ENCODE measurements around the gene VEZT. TPM values are rescaled to one million over a fixed set of nuclear protein-coding genes. Genes with fewer than 3 reads are reported as not detected.

The VEZT gene
- total and polyA plus RNA-seq, 9 of the 15 experiments (the other 6 are each of a cell fraction or from before 2014, with no cell fraction given) = 16.1 to 61.5 (median 32.6) TPM

GRCh38 chr12:95181103-95181502, 36.5 kb upstream of the VEZT start (continued):
- TF ChIP-seq NONO (IDR thresholded peaks at IDR 0.05; ENCODE audit: low read depth in 2 of 2, low read length in 1 of 2) (no peak), ATF1 (CRISPR knock-in tag; IDR thresholded peaks at IDR 0.05) (no peak), ATF1 (tag; IDR thresholded peaks at IDR 0.05) (peak; percentile 83), ZBTB26 (CRISPR knock-in tag; IDR thresholded peaks at IDR 0.05) (no peak), ELK1 (CRISPR knock-in tag; IDR thresholded peaks at IDR 0.05) (no peak), SIX5 (IDR thresholded peaks at IDR 0.05; ENCODE audit: borderline replicate concordance in 1 of 2, insufficient read depth in 1 of 2, low read depth in 1 of 2, low read length in 2 of 2) (no peak), SMAD2 (IDR thresholded peaks at IDR 0.05; ENCODE audit: low read depth, low read length) (no peak), IFI16 (CRISPR knock-in tag; IDR thresholded peaks at IDR 0.05) (no peak), FOXJ3 (CRISPR knock-in tag; IDR thresholded peaks at IDR 0.05) (no peak), ZNF717 (CRISPR knock-in tag; IDR thresholded peaks at IDR 0.05) (no peak), GABPA (tag; conservative IDR thresholded peaks at IDR 0.05; ENCODE audit: low read depth) (no peak), TBP (optimal IDR thresholded peaks at IDR 0.05; ENCODE audit: low read depth, low read length) (peak; percentile 46), DPF2 (IDR thresholded peaks at IDR 0.05) (0 out of 2 replicates have a peak, but pooled peaks have one; percentile 58), ZNF644 (tag; IDR thresholded peaks at IDR 0.05; ENCODE audit: low read depth) (no peak), FOXK1 (CRISPR knock-in tag; IDR thresholded peaks at IDR 0.05; ENCODE audit: borderline replicate concordance) (no peak), ZNF668 (CRISPR knock-in tag; IDR thresholded peaks at IDR 0.05) (no peak), RFX5 (IDR thresholded peaks at IDR 0.05; ENCODE audit: low read depth, low read length) (no peak), MYBL2 (IDR thresholded peaks at IDR 0.05; ENCODE audit: low read depth) (no peak), MYBL2 (CRISPR knock-in tag; IDR thresholded peaks at IDR 0.05; ENCODE audit: borderline replicate concordance) (no peak), ARID4B (CRISPR knock-in tag; IDR thresholded peaks at IDR 0.05) (no peak), KLF1 (tag; IDR thresholded peaks at IDR 0.05) (no peak), ZNF395 (CRISPR knock-in tag; IDR thresholded peaks at IDR 0.05) (no peak), KDM2B (CRISPR knock-in tag; IDR thresholded peaks at IDR 0.05) (no peak)

Data from K562 (cell line).